ENCODE measurements around the gene PRRT1.
"Not testable (repeated sequence)": the region's sequence is repeated elsewhere in the genome, so short reads cannot be mapped to it uniquely, and the experiment has no call there.

GRCh38 chr6:32144238-32144637 lies 7.5 kb downstream of the PRRT1 start:
- not testable (repeated sequence) for TF ChIP-seq EZH2phosphoT487 (IDR thresholded peaks at IDR 0.05; ENCODE audit: insufficient read depth, low read depth); EZH2 (IDR thresholded peaks at IDR 0.05; ENCODE audit: insufficient read depth, poor library complexity, severe bottlenecking)
